Uterus (tissue), 2 donors: Measurements from ENCODE around the gene CDH6.

Experiments
- POLR2A ChIP-seq, 2 donors: fragments of 450-650 bp; IDR thresholded peaks; one replicate each; pipeline ENCODE4 v1.6.1; 2016; ENCODE audit warnings: antibody characterized with exemption in 2 of 2, mild to moderate bottlenecking in 1 of 2, moderate library complexity in 1 of 2
- TF ChIP-seq, protein P1 (sequence below), 4 experiments: fragments of 200-600 bp in 2 of 4; fragments of 450-650 bp in 2 of 4; sonication (generic) in 2 of 4; IDR thresholded peaks; one replicate each; pipeline ENCODE4 v1.5.1; 2016 to 2019; ENCODE audit warnings: antibody characterized with exemption in 4 of 4, mild to moderate bottlenecking in 2 of 4, moderate library complexity in 1 of 4

DNA sequence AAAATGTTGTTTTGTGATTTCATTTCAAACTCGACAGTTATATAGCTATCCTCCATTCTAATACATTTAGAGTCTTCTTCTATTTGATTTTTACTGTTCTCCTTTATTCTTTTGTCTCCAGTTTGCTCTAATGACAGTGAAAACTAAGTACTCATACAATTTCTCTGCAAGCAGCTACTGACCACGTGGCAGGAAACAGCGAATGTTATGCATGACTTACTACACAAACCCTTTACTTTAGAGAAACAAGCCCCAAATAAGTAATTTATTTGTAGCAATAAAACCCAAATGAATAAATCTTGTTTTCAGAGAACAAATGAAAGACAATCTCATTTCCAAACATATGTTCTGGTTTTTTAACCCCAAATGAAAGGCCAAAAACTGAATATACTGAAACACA is 41.9 kb downstream of the CDH6 start:
- TF ChIP-seq, protein P1, sequence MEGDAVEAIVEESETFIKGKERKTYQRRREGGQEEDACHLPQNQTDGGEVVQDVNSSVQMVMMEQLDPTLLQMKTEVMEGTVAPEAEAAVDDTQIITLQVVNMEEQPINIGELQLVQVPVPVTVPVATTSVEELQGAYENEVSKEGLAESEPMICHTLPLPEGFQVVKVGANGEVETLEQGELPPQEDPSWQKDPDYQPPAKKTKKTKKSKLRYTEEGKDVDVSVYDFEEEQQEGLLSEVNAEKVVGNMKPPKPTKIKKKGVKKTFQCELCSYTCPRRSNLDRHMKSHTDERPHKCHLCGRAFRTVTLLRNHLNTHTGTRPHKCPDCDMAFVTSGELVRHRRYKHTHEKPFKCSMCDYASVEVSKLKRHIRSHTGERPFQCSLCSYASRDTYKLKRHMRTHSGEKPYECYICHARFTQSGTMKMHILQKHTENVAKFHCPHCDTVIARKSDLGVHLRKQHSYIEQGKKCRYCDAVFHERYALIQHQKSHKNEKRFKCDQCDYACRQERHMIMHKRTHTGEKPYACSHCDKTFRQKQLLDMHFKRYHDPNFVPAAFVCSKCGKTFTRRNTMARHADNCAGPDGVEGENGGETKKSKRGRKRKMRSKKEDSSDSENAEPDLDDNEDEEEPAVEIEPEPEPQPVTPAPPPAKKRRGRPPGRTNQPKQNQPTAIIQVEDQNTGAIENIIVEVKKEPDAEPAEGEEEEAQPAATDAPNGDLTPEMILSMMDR (IDR thresholded peaks at IDR 0.05) = no peak
- no peak for TF ChIP-seq POLR2A (IDR thresholded peaks at IDR 0.05)
